Activated T-helper 1 cell treated with Interleukin-2 at 50 U/mL for 16 hours (primary cell): ENCODE measurements around the gene TRIO.

Source experiments
- DNase-seq: peaks from one replicate; pipeline ENCODE4 v3.0.0-alpha.2; 2020; ENCODE audit warnings: low read depth

TRIO gene

GRCh38 chr5:14395411-14395810 is 252.3 kb downstream of the TRIO start:
- DNase-seq, result no peak

GRCh38 chr5:14396066-14396465 is 252.9 kb downstream of the TRIO start:
- DNase-seq, result no peak

GRCh38 chr5:14396737-14397136 is 253.6 kb downstream of the TRIO start:
- no peak for DNase-seq

- DNase-seq, result no peak
Observed at GRCh38 chr5:14397717-14398116, 254.6 kb downstream of the TRIO start.

- no peak for DNase-seq
Observed at GRCh38 chr5:14399054-14399692, 256.0 kb downstream of the TRIO start.

GRCh38 chr5:14400085-14400484 is 256.9 kb downstream of the TRIO start:
- DNase-seq, result no peak

GRCh38 chr5:14400611-14401010 is 257.5 kb downstream of the TRIO start:
- DNase-seq, result no peak

GRCh38 chr5:14401639-14402038 is 258.5 kb downstream of the TRIO start:
- DNase-seq, result no peak

- no peak for DNase-seq
Observed at GRCh38 chr5:14402424-14402823, 259.3 kb downstream of the TRIO start.

- DNase-seq, result no peak
Observed at GRCh38 chr5:14404780-14405179, 261.6 kb downstream of the TRIO start.

GRCh38 chr5:14405267-14405666 is 262.1 kb downstream of the TRIO start:
- DNase-seq, result no peak

GRCh38 chr5:14405706-14406553 is 262.8 kb downstream of the TRIO start:
- DNase-seq, result no peak

- DNase-seq, result no peak
Observed at GRCh38 chr5:14406554-14406849, 263.4 kb downstream of the TRIO start.

- DNase-seq, result no peak
Observed at GRCh38 chr5:14407051-14407450, 263.9 kb downstream of the TRIO start.

- no peak for DNase-seq
Observed at GRCh38 chr5:14407746-14408175, 264.6 kb downstream of the TRIO start.

GRCh38 chr5:14408969-14409586 is 265.9 kb downstream of the TRIO start:
- DNase-seq, result no peak

GRCh38 chr5:14410068-14410393 is 266.9 kb downstream of the TRIO start:
- DNase-seq, result no peak

GRCh38 chr5:14410394-14411201 is 267.5 kb downstream of the TRIO start:
- DNase-seq, result no peak

- DNase-seq, result no peak
Observed at GRCh38 chr5:14411216-14411615, 268.1 kb downstream of the TRIO start.

GRCh38 chr5:14413331-14413750 is 270.2 kb downstream of the TRIO start:
- no peak for DNase-seq

- no peak for DNase-seq
Observed at GRCh38 chr5:14414007-14414406, 270.9 kb downstream of the TRIO start.

- DNase-seq, result no peak
Observed at GRCh38 chr5:14414656-14415023, 271.5 kb downstream of the TRIO start.
